ENCODE measurements around the gene ATP2C1.

Gene ATP2C1

DNA sequence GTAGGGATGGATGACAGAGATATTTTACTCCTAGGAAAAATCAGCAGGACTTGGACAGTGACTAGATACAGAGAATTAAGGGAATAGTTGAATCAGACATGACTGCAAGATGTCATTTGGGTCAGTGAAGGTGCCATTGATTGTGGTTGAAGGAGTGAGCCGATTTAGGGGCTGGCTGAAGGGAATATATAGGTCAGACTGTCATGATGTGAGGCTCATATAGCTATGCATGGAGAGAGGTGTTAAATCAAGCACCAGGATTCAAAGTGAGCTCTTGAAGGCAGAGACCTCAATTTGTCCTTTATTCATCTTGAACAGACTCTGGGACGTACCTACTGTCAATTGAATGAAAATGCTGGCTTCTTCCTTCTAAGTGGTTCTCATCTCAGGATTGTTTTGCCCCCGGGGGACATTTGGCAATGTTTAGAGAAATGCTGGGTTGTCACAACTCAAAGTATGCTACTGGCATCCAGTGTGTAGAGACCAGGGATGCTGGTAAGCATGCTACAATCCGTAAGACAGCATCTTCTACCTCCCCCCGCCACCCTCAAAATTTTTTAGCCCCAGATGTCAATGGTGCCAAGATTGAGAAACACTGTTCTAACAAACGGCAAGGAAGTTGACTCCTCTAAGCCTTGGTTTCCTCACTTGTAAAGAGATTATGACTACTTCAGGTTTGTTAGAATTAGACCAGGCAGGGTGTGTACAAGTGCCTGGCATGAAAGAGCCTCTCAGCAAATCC lies 7.8 kb downstream of the ATP2C1 start:
- Histone ChIP-seq H3K36me3 (0 out of 22 replicates have a peak, but pooled peaks cover 0 to 2% (median 0%) of the 10 kb centered on the region in 11 experiments), H3K27ac (no peak overlapping the region), H3K4me3 (no peak overlapping the region), H4K20me1 (peaks cover 12 to 94% (median 50%) of the 10 kb centered on the region in 11 experiments; a peak in 18 of 22 replicates), H3K27me3 (no peaks in the 10 kb centered on the region), H3K9ac (no peak overlapping the region), H3K4me1 (peaks cover 26 to 59% (median 41%) of the 10 kb centered on the region in 10 experiments), H3K4me2 (peak overlapping the region in 8 of 11 experiments; percentile 5 to 50 (median 20); a peak in 12 of 22 replicates), H3K9me3 (replicated peaks in 1 of 11) (peaks cover 0 to 7% (median 0%) of the 10 kb centered on the region in 11 experiments; a peak in 3 of 22 replicates)
- no peak for TF ChIP-seq Cebpa-rat (IDR thresholded peaks at IDR 0.05)

DNA sequence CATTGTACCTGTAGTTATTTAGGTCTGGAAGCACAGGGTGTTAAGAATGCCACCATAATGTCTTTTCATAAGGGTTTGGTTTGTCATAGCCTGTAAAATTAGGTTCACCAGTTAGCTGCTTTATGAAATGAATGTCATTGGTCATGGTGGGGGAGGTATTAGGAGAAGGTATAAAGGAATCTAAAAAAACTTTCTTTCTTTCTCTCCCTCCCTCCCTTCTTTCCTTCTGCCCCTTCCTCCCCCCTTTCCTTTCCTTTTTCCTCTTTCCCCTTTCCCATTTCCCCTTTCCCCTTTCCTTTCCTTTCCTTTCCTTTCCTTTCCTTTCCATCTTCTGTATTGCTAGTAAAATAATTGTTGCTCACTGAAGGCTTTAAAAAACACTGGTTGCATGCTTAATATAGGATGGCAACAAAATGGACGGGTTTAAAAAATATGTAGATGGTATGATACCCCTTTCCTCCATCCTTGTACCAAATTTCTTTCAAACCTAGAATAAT lies 9.6 kb downstream of the ATP2C1 start:
- Histone ChIP-seq H3K27me3 (no peaks in the 10 kb centered on the region), H3K9ac (no peak overlapping the region), H3K36me3 (peaks cover 0 to 14% (median 0%) of the 10 kb centered on the region in 11 experiments; a peak in 5 of 22 replicates), H3K9me3 (replicated peaks in 1 of 11) (peaks cover 0 to 13% (median 0%) of the 10 kb centered on the region in 11 experiments; a peak in 4 of 22 replicates), H3K27ac (no peak overlapping the region; a peak in 1 of 22 replicates), H4K20me1 (peaks cover 12 to 80% (median 34%) of the 10 kb centered on the region in 11 experiments; a peak in 17 of 22 replicates), H3K4me2 (no peak overlapping the region), H3K4me3 (no peak overlapping the region), H3K4me1 (peaks cover 22 to 50% (median 36%) of the 10 kb centered on the region in 10 experiments)
- TF ChIP-seq Cebpa-rat (IDR thresholded peaks at IDR 0.05) = no peak

DNA sequence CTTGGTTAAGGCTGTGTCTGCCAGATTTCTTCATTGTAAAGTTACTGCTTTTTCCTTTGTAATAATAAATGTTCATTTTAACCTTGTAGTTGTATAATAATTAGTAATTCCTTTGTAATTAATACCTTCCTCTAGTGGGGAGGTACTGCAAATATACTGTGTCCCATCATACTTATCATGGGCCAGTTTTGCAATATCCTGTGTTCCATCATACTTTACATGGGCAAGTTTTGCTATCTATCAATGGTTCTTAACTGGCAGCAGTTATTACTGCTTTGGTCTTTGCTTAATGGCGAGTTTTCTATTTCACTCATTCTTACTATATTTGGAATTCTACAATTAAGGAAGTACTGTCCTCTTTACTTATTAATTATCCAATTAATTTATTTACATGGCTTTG lies 10.6 kb downstream of the ATP2C1 start:
- peaks cover 0 to 22% (median 6%) of the 10 kb centered on the region in 11 experiments; a peak in 7 of 22 replicates for H3K36me3 ChIP-seq
- no peak overlapping the region for H3K4me3 ChIP-seq
- H3K27me3 ChIP-seq = no peaks in the 10 kb centered on the region
- peak overlapping the region; percentile 27 to 67 (median 49); a peak in 19 of 22 replicates for H3K4me2 ChIP-seq
- H3K27ac ChIP-seq = peak overlapping the region in 7 of 11 experiments; percentile 56 to 79 (median 73); a peak in 13 of 22 replicates
- peaks cover 12 to 70% (median 27%) of the 10 kb centered on the region in 11 experiments; a peak in 16 of 22 replicates for H4K20me1 ChIP-seq
- H3K9ac ChIP-seq = peak overlapping the region in 1 of 11 experiments; percentile 24; a peak in 1 of 22 replicates
- peaks cover 0 to 19% (median 7%) of the 10 kb centered on the region in 11 experiments; a peak in 10 of 22 replicates for H3K9me3 ChIP-seq (replicated peaks in 1 of 11)
- H3K4me1 ChIP-seq = peaks cover 22 to 50% (median 36%) of the 10 kb centered on the region in 10 experiments
- TF ChIP-seq Cebpa-rat (IDR thresholded peaks at IDR 0.05) = no peak

DNA sequence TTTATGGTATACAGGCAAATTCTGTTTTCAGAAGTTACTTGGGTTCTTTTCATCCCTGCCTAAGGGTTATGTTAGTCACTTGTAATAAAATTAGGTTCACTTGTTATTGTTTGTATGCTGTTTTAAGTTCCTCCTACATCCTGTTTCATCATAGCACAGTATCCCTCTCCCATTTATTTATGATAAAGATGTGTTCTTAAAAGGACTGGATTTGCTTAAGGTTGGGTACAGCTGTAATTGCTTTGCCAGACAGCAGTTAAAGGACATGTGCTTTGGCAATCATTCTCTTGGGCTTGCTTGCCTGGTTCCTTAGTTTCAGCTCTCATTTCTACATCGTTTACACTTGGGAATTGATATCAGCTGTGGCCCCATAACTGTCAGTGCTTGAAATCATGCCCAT lies 11.7 kb downstream of the ATP2C1 start:
- peaks cover 22 to 43% (median 36%) of the 10 kb centered on the region in 10 experiments for H3K4me1 ChIP-seq
- H3K9me3 ChIP-seq (replicated peaks in 1 of 11) = peaks cover 0 to 24% (median 11%) of the 10 kb centered on the region in 11 experiments; a peak in 11 of 22 replicates
- peak overlapping the region in 9 of 11 experiments; percentile 18 to 79 (median 67); a peak in 17 of 22 replicates for H3K27ac ChIP-seq
- peak overlapping the region in 5 of 11 experiments; percentile 2 to 50 (median 24); a peak in 7 of 22 replicates for H3K9ac ChIP-seq
- H4K20me1 ChIP-seq = peaks cover 8 to 61% (median 20%) of the 10 kb centered on the region in 11 experiments; a peak in 15 of 22 replicates
- H3K4me3 ChIP-seq = no peak overlapping the region
- peak in 6 of 11 experiments; percentile 9 to 82 (median 70); a peak in 10 of 22 replicates for TF ChIP-seq Cebpa-rat (IDR thresholded peaks at IDR 0.05)
- H3K27me3 ChIP-seq = no peaks in the 10 kb centered on the region
- H3K36me3 ChIP-seq = peaks cover 0 to 26% (median 7%) of the 10 kb centered on the region in 11 experiments; a peak in 7 of 22 replicates
- peak overlapping the region; percentile 27 to 67 (median 49) for H3K4me2 ChIP-seq

DNA sequence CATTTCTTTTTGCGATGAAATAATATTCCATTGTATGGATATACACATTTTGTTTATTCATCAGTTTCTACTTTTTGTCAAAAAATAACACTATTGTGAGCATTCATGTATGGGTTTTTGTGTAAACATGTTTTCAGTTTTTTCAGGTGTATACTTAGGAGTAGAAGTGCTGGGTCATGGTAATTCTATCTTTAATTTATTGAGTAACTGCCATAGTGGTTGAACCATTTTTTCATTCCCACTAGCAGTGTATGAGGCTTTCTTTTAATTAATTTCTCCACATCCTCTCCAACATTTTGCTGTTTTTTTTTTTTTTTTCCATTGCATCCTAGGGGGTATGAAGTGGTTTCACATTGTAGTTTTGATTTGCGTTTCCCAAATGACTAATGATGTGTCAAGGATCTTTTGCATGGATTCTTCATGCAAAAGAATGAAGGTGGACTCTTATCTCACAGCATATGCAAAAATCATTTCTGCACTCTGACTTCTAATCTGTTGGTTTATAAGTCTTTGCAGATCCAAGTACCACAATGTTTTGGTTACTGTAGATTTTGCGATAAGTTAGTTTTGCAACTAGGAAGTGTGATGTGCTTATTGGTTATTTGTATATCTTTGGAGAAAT lies 12.6 kb downstream of the ATP2C1 start:
- Histone ChIP-seq H3K27me3 (no peaks in the 10 kb centered on the region), H3K9me3 (replicated peaks in 1 of 11) (peaks cover 0 to 24% (median 11%) of the 10 kb centered on the region in 11 experiments; a peak in 11 of 22 replicates), H3K27ac (peak overlapping the region in 6 of 11 experiments; percentile 66 to 79 (median 74); a peak in 12 of 22 replicates), H3K9ac (no peak overlapping the region), H3K36me3 (peaks cover 0 to 26% (median 7%) of the 10 kb centered on the region in 11 experiments; a peak in 7 of 22 replicates), H3K4me1 (peaks cover 21 to 33% (median 28%) of the 10 kb centered on the region in 10 experiments), H3K4me2 (peak overlapping the region in 4 of 11 experiments; percentile 27 to 67 (median 66); a peak in 6 of 22 replicates), H4K20me1 (peaks cover 0 to 52% (median 10%) of the 10 kb centered on the region in 11 experiments; a peak in 13 of 22 replicates), H3K4me3 (no peak overlapping the region)
- TF ChIP-seq Cebpa-rat (IDR thresholded peaks at IDR 0.05) = no peak

DNA sequence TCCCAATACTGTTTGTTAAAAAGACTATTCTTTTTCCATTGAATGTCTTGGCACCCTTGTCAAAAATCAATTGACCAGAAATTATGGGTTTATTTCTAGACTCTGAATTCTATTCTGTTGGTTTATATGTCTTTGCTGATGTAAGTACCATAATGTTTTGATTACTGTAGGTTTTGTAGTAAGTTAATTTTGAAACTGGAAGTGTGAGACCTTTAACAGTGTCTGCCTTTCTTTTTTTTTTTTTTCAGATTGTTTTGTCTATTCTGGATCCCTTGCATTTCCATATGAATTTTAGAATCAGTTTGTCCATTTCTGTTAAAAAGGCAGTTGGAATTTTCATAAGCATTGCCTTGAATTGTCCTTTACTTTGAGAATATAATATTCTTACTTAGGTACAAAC lies 13.6 kb downstream of the ATP2C1 start:
- Histone ChIP-seq H3K36me3 (peaks cover 0 to 26% (median 7%) of the 10 kb centered on the region in 11 experiments; a peak in 7 of 22 replicates), H3K4me2 (no peak overlapping the region), H4K20me1 (peaks cover 0 to 42% (median 3%) of the 10 kb centered on the region in 11 experiments; a peak in 7 of 22 replicates), H3K4me1 (peaks cover 17 to 27% (median 23%) of the 10 kb centered on the region in 10 experiments), H3K9ac (no peak overlapping the region), H3K9me3 (replicated peaks in 1 of 11) (peaks cover 0 to 24% (median 11%) of the 10 kb centered on the region in 11 experiments; a peak in 11 of 22 replicates), H3K4me3 (no peak overlapping the region), H3K27me3 (no peaks in the 10 kb centered on the region), H3K27ac (no peak overlapping the region)
- TF ChIP-seq Cebpa-rat (IDR thresholded peaks at IDR 0.05) = no peak

DNA sequence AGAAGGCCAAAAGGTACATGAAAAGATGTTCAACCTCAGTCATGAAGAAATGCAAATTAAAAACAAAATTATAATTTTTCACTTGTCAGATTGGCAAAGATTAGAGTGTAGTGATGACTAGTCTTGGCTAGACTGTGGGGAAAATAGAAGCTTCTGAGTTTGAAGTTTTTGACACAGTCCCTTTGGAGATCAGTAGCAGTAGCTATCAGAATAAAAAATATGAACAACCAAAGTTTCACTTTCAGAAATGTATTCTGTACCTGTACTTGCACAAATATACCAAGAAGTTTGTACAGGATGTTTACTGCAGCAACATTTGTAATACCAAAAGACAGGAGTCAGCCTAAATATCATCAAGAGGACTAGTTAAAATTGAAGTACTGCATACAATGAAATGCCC lies 14.1 kb downstream of the ATP2C1 start:
- Histone ChIP-seq H3K4me3 (no peak overlapping the region), H3K27me3 (no peaks in the 10 kb centered on the region), H4K20me1 (peaks cover 0 to 38% (median 0%) of the 10 kb centered on the region in 11 experiments; a peak in 7 of 22 replicates), H3K9me3 (replicated peaks in 1 of 11) (peaks cover 0 to 24% (median 11%) of the 10 kb centered on the region in 11 experiments; a peak in 11 of 22 replicates), H3K4me1 (peaks cover 17 to 27% (median 23%) of the 10 kb centered on the region in 10 experiments), H3K4me2 (no peak overlapping the region), H3K27ac (no peak overlapping the region), H3K9ac (no peak overlapping the region), H3K36me3 (peaks cover 0 to 26% (median 7%) of the 10 kb centered on the region in 11 experiments; a peak in 7 of 22 replicates)
- no peak for TF ChIP-seq Cebpa-rat (IDR thresholded peaks at IDR 0.05)

Measured in BLaER1 treated with 17β-estradiol and CSF1 and Interleukin-3, amounts not matched to agents 10 nM and 100 nM (cell line).